Activated T-helper 2 cell treated with anti-CD3 and anti-CD28 coated beads, Interferon-gamma antibody, Interleukin-2, Interleukin-4, amounts not matched to agents 10 μg/mL and 5 μg/mL and 100 μg/mL, durations not matched to agents 14 hours and 24 hours and 36 hours (primary cell): ENCODE results near the gene LHFPL6. TPM values are rescaled to one million over a fixed set of nuclear protein-coding genes. Genes with fewer than 3 reads are reported as not detected.

Experiments used
- DNase-seq: peaks from one replicate; pipeline ENCODE4 v3.0.0; 2021; ENCODE audit warnings: low spot score
- H3K27ac Mint-ChIP-seq: one replicate; pipeline ENCODE4 v1.8.0; 2021; ENCODE audit warnings: mixed read lengths
- H3K27me3 Mint-ChIP-seq: one replicate; pipeline ENCODE4 v1.8.0; 2021; ENCODE audit warnings: low read depth, mixed read lengths
- H3K36me3 Mint-ChIP-seq: one replicate; pipeline ENCODE4 v1.8.0; 2021; ENCODE audit warnings: low read depth, mixed read lengths
- H3K4me1 Mint-ChIP-seq: one replicate; pipeline ENCODE4 v1.8.0; 2021; ENCODE audit warnings: low read depth, mixed read lengths
- H3K4me3 Mint-ChIP-seq: one replicate; pipeline ENCODE4 v1.8.0; 2021; ENCODE audit warnings: low read depth, mild to moderate bottlenecking, moderate library complexity, mixed read lengths
- H3K9me3 Mint-ChIP-seq: one replicate; pipeline ENCODE4 v1.8.0; 2021; ENCODE audit warnings: mixed read lengths
- intact Hi-C: fragments of 100-400 bp; cut with micrococcal nuclease; formaldehyde crosslinking; loops from one replicate; pipeline ENCODE4 v1.15.1; 2023
- total RNA-seq: library from RNA; stranded (reverse); gene quantifications from 2 replicates; pipeline ENCODE4 v1.2.3, GENCODE V29; 2022

The LHFPL6 gene
- total RNA-seq, 1 donor from 2014 or later, result 5.8 TPM

DNA sequence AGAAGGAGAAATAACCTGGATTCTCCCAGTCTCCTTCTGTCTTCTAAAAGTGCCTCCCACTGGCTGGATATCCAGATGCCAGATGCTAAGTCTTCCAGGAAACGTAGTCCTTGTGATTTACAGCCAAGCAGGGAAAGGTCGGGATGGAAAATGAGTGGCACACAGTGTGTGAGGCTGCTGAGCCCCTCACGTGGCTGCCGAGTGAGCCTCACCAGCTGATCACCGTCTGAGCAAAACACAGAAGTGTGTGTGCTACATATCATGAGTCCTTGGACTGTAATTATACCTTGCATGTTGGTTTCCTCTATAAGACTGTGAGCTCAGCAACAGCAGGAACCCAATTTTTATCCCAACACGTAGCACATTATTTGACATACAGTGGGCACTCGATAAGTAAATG is 15.1 kb downstream of the LHFPL6 start:
- no peak overlapping the region for H3K4me3 Mint-ChIP-seq
- H3K4me1 Mint-ChIP-seq, result peaks cover 7% of the 10 kb centered on the region
- intact Hi-C loops, result no loop called here
- no peaks in the 10 kb centered on the region for H3K36me3 Mint-ChIP-seq
- no peak overlapping the region for H3K27ac Mint-ChIP-seq
- no peak for DNase-seq
- no peaks in the 10 kb centered on the region for H3K9me3 Mint-ChIP-seq
- H3K27me3 Mint-ChIP-seq, result no peaks in the 10 kb centered on the region

DNA sequence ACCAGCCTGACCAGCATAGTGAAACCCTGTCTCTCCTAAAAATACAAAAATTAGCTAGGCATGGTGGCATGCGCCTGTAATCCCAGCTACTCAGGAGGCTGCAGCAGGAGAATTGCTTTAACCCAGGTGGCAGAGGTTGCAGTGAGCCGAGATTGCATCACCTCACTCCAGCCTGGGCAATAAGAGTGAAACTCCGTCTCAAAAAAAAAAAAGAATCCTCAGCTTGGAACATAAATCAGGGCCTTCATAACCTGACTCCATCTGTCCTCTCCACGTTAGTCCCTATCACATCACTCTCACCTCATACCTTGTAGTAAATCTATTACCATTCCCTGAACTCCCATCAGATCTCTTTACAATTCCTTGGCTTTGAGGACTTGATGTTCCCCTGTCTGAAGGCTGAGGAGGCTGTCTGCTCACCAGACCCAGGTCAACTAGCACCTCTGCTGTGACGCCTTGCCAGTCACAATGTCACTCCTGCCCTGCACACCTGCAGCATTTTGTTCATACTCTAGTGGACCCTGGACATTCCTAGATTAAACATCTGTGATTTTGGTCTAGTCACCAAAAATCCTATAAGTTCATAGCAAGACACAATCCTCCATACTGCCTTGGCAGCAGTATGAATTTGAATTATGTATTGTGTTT is 15.9 kb downstream of the LHFPL6 start:
- Mint-ChIP-seq H3K27me3 (no peaks in the 10 kb centered on the region), H3K4me3 (no peak overlapping the region), H3K36me3 (no peaks in the 10 kb centered on the region), H3K4me1 (peaks cover 7% of the 10 kb centered on the region), H3K27ac (no peak overlapping the region), H3K9me3 (no peaks in the 10 kb centered on the region)
- intact Hi-C loops, result no loop called here
- DNase-seq, result no peak

DNA sequence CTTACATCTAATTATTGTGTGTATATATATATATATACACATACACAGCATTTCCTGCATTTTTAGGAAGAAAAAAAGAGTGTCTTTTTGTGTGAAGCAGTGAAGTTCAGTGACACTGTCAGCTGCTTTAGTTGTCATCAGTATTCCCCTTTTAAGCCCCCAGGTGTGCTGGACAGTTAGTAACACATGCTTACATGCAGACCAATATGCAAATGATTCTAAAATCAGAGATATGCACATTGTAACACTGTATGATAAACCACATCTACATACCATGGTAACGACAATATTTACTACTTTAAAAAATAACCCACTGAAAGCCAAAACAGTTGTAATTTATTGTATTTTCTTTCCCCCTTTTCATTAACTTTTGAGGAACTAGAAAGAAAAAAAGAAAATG is 16.8 kb downstream of the LHFPL6 start:
- Mint-ChIP-seq H3K9me3 (no peaks in the 10 kb centered on the region), H3K36me3 (no peaks in the 10 kb centered on the region), H3K27ac (no peak overlapping the region), H3K4me1 (peaks cover 7% of the 10 kb centered on the region), H3K27me3 (no peaks in the 10 kb centered on the region), H3K4me3 (no peak overlapping the region)
- intact Hi-C loops, result no loop called here
- DNase-seq, result no peak

DNA sequence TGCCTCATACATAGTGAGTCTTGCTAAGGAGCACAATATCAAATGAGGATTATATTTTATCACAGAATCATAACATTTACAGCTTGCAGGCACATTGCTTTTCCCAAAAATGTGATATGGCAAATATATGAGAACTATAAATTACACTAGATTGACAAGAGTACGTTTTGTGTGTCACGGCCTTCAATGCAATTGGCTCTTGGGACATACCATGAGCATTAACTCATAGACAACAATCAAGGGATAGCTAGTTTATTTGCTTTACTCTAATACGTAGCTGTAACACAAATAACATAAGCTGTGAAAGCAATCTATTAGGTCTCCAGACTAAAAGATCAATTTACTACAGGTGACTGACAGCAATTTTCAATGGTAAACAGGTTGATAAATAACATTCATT is 17.8 kb downstream of the LHFPL6 start:
- intact Hi-C loops, result no loop called here
- H3K9me3 Mint-ChIP-seq, result no peaks in the 10 kb centered on the region
- H3K27ac Mint-ChIP-seq, result no peak overlapping the region
- H3K4me1 Mint-ChIP-seq, result peaks cover under 1% of the 10 kb centered on the region
- no peaks in the 10 kb centered on the region for H3K36me3 Mint-ChIP-seq
- H3K27me3 Mint-ChIP-seq, result no peaks in the 10 kb centered on the region
- DNase-seq, result no peak
- no peak overlapping the region for H3K4me3 Mint-ChIP-seq

DNA sequence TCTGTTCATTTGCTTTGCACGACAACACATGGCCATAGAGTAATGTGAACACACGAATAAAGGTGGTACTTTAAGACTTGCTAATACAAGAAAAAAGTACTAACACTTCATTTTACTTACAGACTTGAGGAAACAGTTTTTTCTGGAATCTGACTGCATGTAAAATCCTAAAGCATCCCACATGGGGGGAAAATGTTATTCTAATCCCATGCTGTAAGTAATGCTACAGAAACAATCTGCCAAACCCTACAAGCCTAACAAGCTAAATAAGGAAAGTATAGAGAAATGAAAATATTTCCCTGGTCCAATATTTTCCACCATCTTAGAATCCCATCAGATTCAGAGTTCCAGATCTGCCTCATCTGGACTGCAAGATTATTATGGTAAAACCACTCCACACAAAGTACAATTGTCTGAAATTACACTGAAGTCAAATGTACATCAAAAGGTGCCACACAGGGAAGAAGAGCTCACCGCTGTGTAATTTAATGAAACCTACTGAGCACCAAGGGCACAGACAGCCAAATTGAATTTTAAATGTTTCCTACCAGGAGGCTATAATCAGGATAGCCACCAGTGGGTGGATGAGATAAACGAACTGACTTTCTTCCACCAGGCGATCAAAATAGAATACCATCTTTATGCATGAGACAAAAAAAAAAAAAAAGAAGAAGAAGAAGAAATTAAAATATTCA is 22.0 kb downstream of the LHFPL6 start:
- DNase-seq, result no peak
- no peaks in the 10 kb centered on the region for H3K27me3 Mint-ChIP-seq
- H3K4me3 Mint-ChIP-seq, result no peak overlapping the region
- no peaks in the 10 kb centered on the region for H3K36me3 Mint-ChIP-seq
- no peaks in the 10 kb centered on the region for H3K4me1 Mint-ChIP-seq
- intact Hi-C loops, result no loop called here
- H3K9me3 Mint-ChIP-seq, result no peaks in the 10 kb centered on the region
- no peak overlapping the region for H3K27ac Mint-ChIP-seq

- intact Hi-C loops, result no loop called here
These were observed 24.1 kb downstream of the LHFPL6 start for GRCh38 chr13:39578821-39579291.

DNA sequence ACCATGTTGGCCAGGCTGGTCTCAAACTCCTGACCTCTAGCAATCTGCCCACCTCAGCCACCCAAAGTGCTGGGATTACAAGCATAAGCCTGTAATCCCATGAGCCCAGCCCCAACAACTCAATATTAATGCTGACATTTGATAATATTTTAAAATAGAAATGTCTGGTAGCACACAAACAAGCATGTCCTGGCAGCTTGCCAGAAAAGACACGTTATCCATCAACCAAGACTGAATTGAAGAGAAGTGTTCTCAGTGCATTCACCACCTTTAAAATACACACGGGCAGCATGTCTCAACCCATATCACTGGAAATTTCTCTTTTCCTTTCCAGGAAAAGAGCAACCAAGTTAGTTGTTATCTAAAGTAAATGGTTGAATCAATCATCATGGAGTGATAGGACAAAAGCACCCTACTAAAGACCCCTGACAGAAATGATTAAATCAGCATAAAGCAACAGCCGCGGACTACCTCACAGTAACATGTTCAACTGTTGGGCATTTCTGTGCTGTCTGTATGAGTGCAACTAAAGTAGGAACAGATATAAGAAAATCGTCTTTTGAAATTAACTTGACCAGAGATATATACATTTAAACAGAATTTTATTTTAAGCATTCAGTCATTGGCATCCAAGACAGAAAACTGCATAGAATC is 25.0 kb downstream of the LHFPL6 start:
- intact Hi-C loops, result no loop called here
- Mint-ChIP-seq H3K4me1 (no peaks in the 10 kb centered on the region), H3K36me3 (no peaks in the 10 kb centered on the region), H3K27me3 (no peaks in the 10 kb centered on the region), H3K4me3 (no peak overlapping the region), H3K9me3 (no peaks in the 10 kb centered on the region), H3K27ac (no peak overlapping the region)
- DNase-seq, result no peak

More at GRCh38 chr13:39578821-39579291, 24.1 kb downstream of the LHFPL6 start:
- no peak overlapping the region for H3K4me3 Mint-ChIP-seq
- H3K4me1 Mint-ChIP-seq, result no peaks in the 10 kb centered on the region
- H3K36me3 Mint-ChIP-seq, result no peaks in the 10 kb centered on the region
- H3K27me3 Mint-ChIP-seq, result no peaks in the 10 kb centered on the region
- no peak overlapping the region for H3K27ac Mint-ChIP-seq
- H3K9me3 Mint-ChIP-seq, result no peaks in the 10 kb centered on the region
- DNase-seq, result no peak

GRCh38 chr13:39577203-39577602 is 25.8 kb downstream of the LHFPL6 start:
- Mint-ChIP-seq H3K9me3 (no peaks in the 10 kb centered on the region), H3K27me3 (no peaks in the 10 kb centered on the region), H3K4me1 (no peaks in the 10 kb centered on the region), H3K27ac (no peak overlapping the region), H3K36me3 (no peaks in the 10 kb centered on the region), H3K4me3 (no peak overlapping the region)
- intact Hi-C loops, result no loop called here
- DNase-seq, result no peak

- no peak overlapping the region for H3K27ac Mint-ChIP-seq
- no peak overlapping the region for H3K4me3 Mint-ChIP-seq
- intact Hi-C loops, result no loop called here
- no peaks in the 10 kb centered on the region for H3K4me1 Mint-ChIP-seq
- H3K9me3 Mint-ChIP-seq, result no peaks in the 10 kb centered on the region
- H3K27me3 Mint-ChIP-seq, result no peaks in the 10 kb centered on the region
- no peaks in the 10 kb centered on the region for H3K36me3 Mint-ChIP-seq
- DNase-seq, result no peak
These were observed 27.3 kb downstream of the LHFPL6 start for GRCh38 chr13:39575641-39576238.

GRCh38 chr13:39571502-39572092 is 31.4 kb downstream of the LHFPL6 start:
- Mint-ChIP-seq H3K4me3 (no peak overlapping the region), H3K9me3 (no peaks in the 10 kb centered on the region), H3K4me1 (no peaks in the 10 kb centered on the region), H3K27me3 (peaks cover 2% of the 10 kb centered on the region), H3K36me3 (no peaks in the 10 kb centered on the region), H3K27ac (no peak overlapping the region)
- intact Hi-C loops, result no loop called here
- no peak for DNase-seq

DNA sequence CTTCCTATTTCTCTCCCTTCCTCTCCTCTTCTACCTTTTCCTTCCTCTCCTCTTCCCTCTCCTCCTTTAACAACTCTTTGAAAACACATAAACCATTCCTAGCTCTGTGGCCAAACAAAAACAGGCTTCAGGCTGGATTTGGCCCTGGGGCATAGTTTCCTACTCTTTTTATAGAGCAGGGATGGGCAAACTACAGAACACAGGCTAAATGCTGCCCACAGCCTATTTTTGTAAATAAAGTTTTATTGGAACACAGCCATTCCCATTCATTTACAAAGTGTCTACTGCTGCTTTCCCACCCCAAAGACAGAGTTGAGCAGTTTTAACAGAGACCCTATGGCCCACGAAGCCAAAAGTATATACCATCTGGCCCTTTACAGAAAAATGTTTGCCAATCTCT is 35.4 kb downstream of the LHFPL6 start:
- H3K27me3 Mint-ChIP-seq, result peaks cover 5% of the 10 kb centered on the region
- no peak overlapping the region for H3K4me3 Mint-ChIP-seq
- H3K36me3 Mint-ChIP-seq, result no peaks in the 10 kb centered on the region
- intact Hi-C loops, result no loop called here
- H3K27ac Mint-ChIP-seq, result no peak overlapping the region
- H3K9me3 Mint-ChIP-seq, result no peaks in the 10 kb centered on the region
- DNase-seq, result no peak
- H3K4me1 Mint-ChIP-seq, result peaks cover 4% of the 10 kb centered on the region

- H3K9me3 Mint-ChIP-seq, result no peaks in the 10 kb centered on the region
- H3K27me3 Mint-ChIP-seq, result peaks cover 5% of the 10 kb centered on the region
- H3K4me1 Mint-ChIP-seq, result peaks cover 4% of the 10 kb centered on the region
- intact Hi-C loops, result no loop called here
- no peak overlapping the region for H3K4me3 Mint-ChIP-seq
- H3K27ac Mint-ChIP-seq, result no peak overlapping the region
- H3K36me3 Mint-ChIP-seq, result no peaks in the 10 kb centered on the region
- no peak for DNase-seq
These were observed 36.6 kb downstream of the LHFPL6 start for GRCh38 chr13:39566216-39566869.
